ENCODE data around the gene TBL1XR1.
A peak's percentile ranks its signal among the peaks of the same experiment; 100 is the strongest.
"Not testable (repeated sequence)": the region's sequence is repeated elsewhere in the genome, so short reads cannot be mapped to it uniquely, and the experiment has no call there.

The TBL1XR1 gene

GRCh38 chr3:177005718-177006405, 191.4 kb downstream of the TBL1XR1 start:
- no peak for TF ChIP-seq CTCF (IDR thresholded peaks at IDR 0.05; ENCODE audit: low read length, missing control alignments)
- no peak overlapping the region for H3K4me3 ChIP-seq (replicated peaks; ENCODE audit: low read depth, low read length)
- DNase-seq (ENCODE audit: low read depth): no peak

- not testable (repeated sequence) for H3K4me3 ChIP-seq (replicated peaks; ENCODE audit: low read depth, low read length); DNase-seq (ENCODE audit: low read depth)
These were observed 197.1 kb downstream of the TBL1XR1 start for GRCh38 chr3:177000159-177000558.

GRCh38 chr3:176995946-176996345, 201.3 kb downstream of the TBL1XR1 start:
- no peak for TF ChIP-seq CTCF (IDR thresholded peaks at IDR 0.05; ENCODE audit: low read length, missing control alignments)
- peak; percentile 62 for DNase-seq (ENCODE audit: low read depth)

GRCh38 chr3:176994891-176995781, 202.1 kb downstream of the TBL1XR1 start:
- no peak overlapping the region for H3K4me3 ChIP-seq (replicated peaks; ENCODE audit: low read depth, low read length)
- DNase-seq (ENCODE audit: low read depth): no peak
- TF ChIP-seq CTCF (IDR thresholded peaks at IDR 0.05; ENCODE audit: low read length, missing control alignments): no peak

More at GRCh38 chr3:176995946-176996345, 201.3 kb downstream of the TBL1XR1 start:
- no peak overlapping the region for H3K4me3 ChIP-seq (replicated peaks; ENCODE audit: low read depth, low read length)

- H3K4me3 ChIP-seq (replicated peaks; ENCODE audit: low read depth, low read length): no peak overlapping the region
- DNase-seq (ENCODE audit: low read depth): no peak
- TF ChIP-seq CTCF (IDR thresholded peaks at IDR 0.05; ENCODE audit: low read length, missing control alignments): no peak
These were observed 202.9 kb downstream of the TBL1XR1 start for GRCh38 chr3:176994393-176994792.

GRCh38 chr3:176992978-176993377, 204.3 kb downstream of the TBL1XR1 start:
- TF ChIP-seq CTCF (IDR thresholded peaks at IDR 0.05; ENCODE audit: low read length, missing control alignments): no peak
- DNase-seq (ENCODE audit: low read depth): no peak
- H3K4me3 ChIP-seq (replicated peaks; ENCODE audit: low read depth, low read length): no peak overlapping the region

- no peak overlapping the region for H3K4me3 ChIP-seq (replicated peaks; ENCODE audit: low read depth, low read length)
- no peak for TF ChIP-seq CTCF (IDR thresholded peaks at IDR 0.05; ENCODE audit: low read length, missing control alignments)
- no peak for DNase-seq (ENCODE audit: low read depth)
These were observed 204.7 kb downstream of the TBL1XR1 start for GRCh38 chr3:176992565-176992964.

Data from fibroblast of pulmonary artery (primary cell).